HG03460 (cell line): ENCODE data around the gene CT47A1.
"Not testable (repeated sequence)": the region's sequence is repeated elsewhere in the genome, so short reads cannot be mapped to it uniquely, and the experiment has no call there.

Experiments used
- ATAC-seq: cut with Tn5 transposase; IDR thresholded peaks from one replicate; pipeline ENCODE4 v1.9.1; 2021; ENCODE audit not compliant: unreplicated experiment

CT47A1 gene

GRCh38 chrX:120985660-120986059 is at the start of gene CT47A1:
TSS of gene CT47A1 (minus strand) at chrX:120985760. CDS start at chrX:120985529, 231 bp downstream.
- not testable (repeated sequence) for ATAC-seq

GRCh38 chrX:121032531-121032930 is 47.0 kb upstream of the CT47A1 start:
- no peak for ATAC-seq

DNA sequence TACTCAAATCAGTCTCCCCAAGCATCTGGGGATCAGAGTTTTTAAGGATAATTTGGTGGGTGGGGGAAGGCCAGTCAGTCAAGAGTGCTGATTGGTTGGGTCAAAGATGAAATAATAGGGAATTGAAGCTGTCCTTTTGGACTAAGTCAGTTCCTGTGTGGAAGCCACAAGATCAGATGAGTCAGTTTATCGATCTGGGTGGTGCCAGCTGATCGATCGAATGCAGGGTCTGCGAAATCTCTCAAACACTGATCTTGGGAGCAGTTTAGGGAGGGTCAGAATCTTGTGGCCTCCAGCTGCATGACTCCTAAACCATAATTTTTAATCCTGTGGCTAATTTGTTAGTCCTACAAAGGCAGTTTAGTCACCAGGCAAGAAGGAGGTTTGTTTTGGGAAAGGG is 44.5 kb upstream of the CT47A1 start:
- no peak for ATAC-seq

- ATAC-seq: no peak
These were observed 42.9 kb upstream of the CT47A1 start for GRCh38 chrX:121028419-121028818.

GRCh38 chrX:121014826-121015225 is 29.3 kb upstream of the CT47A1 start:
- no peak for ATAC-seq

DNA sequence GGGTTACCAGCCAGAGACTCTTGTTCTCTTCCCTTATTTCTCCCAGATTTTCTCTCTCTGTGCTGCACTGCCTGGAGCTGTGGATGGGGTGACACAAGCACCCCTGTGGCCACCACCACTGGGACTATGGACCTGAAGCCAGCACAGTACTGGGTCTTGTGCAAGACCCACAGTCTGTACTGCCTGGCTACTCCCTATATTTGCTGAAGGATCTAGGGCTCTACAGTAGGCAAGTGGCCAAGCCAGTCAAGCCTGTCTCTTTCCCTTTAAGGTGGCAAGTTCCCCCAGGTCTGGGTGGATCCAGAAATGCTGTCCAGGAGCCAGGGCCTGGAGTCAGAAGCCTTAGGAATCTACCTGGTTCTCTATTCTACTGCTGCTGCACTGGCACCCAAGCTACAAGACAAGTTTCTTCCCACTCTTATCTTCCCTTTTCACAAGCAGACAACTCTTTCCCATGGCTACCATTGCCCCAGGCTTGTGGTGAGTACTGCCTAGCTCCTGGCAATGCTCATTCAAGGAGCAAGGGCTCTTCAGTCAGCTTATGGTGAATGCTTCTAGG is 28.4 kb upstream of the CT47A1 start:
- ATAC-seq: no peak

DNA sequence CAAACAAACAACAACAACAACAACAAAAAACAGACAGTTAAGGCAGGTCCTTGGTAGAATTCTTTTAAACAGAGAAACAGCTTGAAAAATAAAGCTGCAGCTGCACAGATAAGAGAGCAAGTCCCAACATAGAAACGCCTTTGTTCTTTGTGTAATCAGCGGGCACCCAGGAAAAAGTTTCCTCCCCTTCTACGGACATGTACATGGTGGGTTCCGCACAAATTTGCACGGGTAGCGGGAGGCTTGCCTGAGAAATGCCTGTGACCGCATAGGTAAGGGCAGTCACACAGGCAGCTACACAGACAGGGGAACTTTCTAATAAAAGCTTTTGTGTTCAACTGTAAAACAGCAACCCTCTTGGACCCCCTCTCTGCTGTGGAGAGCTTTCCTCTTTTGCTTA is 25.7 kb upstream of the CT47A1 start:
- no peak for ATAC-seq

DNA sequence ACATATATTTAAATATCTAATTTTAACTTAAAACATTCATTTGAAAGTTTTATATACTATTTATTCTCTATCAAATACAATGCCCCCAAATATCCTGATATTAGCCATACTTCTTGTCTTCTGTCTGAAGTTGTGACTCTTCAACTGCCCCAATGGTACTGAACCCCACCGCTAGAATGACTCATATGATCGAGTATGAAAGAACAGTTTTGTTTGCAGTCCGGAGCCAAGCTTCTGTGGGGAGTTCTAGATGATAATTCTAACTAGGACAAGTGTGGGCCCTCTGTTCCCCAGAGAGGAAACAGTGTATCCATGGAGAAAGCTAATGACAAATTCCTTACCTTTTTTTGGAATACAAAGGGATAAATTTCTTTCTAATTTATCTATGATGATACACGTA is 24.7 kb upstream of the CT47A1 start:
- ATAC-seq: no peak

DNA sequence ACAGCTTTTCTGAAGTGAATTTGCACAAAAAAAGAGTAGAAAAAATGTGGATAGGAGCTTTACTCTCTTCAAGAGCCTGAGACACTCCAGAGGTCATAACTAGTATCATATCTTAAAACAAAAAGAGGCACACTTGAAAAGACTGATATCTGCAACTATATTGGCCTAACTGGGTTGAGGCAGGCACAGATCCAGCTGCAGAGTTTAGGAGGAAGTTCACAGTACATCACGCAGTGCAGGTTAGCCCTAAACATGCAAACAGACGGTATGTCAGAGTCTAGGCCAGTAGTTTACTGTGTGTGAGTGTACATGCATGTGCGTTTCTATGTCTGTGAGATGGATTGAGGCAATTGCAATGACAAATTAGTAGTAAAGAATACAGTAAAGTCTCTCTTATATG is 24.2 kb upstream of the CT47A1 start:
- ATAC-seq: no peak

DNA sequence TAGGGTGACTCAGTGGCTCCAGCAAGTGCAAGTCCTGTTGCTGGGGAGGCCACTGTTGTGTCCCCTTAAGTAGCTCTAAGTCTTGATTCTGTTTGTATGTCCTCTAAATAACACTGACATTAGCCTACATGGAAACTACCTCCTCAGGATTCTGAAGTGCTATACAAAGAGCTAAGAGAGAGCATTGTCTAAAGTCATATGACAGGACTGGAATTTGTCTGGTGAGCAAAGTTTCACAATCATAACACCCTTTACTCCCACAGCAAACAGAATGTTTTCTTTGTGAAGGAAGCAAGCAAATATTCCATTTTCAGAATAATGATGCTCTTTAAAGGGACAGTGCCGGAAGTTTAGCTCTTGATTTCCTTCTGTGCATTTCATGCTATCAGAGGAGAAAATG is 23.4 kb upstream of the CT47A1 start:
- no peak for ATAC-seq

DNA sequence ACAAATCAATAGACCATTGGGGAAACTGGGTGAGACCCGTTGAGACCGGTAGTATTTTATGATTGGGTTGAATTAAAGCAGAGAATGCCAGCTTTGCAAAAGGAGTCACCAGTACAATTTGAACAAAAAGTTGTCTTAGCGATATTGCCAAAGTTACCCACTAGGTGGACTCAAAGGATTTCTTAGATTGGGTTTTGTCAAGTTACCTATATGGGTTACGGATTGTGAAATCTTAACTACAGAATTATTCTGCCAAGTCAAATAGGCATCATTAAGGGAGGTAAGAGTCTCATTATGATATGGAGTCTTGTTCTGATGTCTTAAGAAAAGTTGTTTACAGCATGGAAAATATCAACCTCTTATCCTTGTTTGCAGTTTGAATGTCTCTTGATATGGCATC is 15.0 kb upstream of the CT47A1 start:
- ATAC-seq: no peak

DNA sequence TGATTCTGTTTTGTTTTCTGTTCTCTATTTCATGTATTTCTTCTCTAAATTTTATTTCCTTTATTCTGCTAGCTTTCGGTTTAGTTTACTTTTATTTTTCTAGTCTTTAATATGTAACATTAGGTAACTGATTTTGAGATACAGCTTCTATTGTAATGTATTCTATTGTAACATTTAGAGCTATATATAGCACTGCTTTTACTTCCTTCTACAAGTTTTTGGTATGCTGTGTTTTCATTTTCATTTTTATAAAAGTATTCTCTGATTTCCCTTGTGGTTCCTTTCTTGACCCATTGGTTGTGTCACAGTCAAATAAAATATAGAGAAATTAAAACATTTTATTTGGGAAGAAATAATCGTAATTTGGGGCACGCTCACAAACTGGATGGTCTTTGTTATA is 13.9 kb upstream of the CT47A1 start:
- ATAC-seq: no peak

DNA sequence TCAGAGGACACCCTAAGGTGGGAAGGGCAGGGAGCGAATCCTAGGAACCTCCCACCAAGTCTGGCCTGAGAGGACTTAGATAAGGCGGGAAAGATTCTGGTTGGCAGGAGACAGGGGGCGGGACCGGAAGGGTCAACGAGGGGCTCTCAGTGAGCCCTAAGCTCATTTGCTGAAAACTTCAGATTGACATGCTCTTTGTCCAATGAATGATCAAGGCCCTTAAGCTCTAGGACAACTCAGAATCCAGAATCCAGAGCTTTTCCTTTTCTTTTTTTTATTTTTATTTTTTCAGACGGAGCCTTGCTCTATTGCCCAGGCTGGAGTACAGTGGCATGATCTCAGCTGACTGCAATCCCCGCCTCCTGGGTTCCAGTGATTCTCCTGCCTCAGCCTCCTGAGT is 29.1 kb downstream of the CT47A1 start, which contains the start of gene CT47A7:
Gene CT47A7, minus strand, starts transcription at position 101 of the 400 bp plus-strand sequence. CDS start 255 bp downstream, outside the sequence.
- ATAC-seq: not testable (repeated sequence)
